ENCODE measurements around the gene RCAN3. TPM values are rescaled to one million over a fixed set of nuclear protein-coding genes. Genes with fewer than 3 reads are reported as not detected.

RCAN3 gene
- total RNA-seq, 1 experiment from 2014 or later = 25.6 TPM

GRCh38 chr1:24568475-24568874, 65.8 kb downstream of the RCAN3 start:
- CTCF ChIA-PET = interaction anchor here (0.6 to 1.1 kb wide), 4 partner anchors 19 to 153 kb away, joined by 3 to 5 read pairs (median 4); partner anchors contain the start of gene NIPAL3
- no peak for DNase-seq
- ATAC-seq = no peak
- Histone ChIP-seq H3F3A (ENCODE audit: low read length, unreplicated experiment) (no peaks in the 10 kb centered on the region), H3K9ac (ENCODE audit: low read length) (no peak overlapping the region), H3K79me2 (ENCODE audit: low read length) (no peaks in the 10 kb centered on the region), H3K27me3 (ENCODE audit: low read length) (no peaks in the 10 kb centered on the region), H3K9me3 (ENCODE audit: low read length) (no peaks in the 10 kb centered on the region), H3K4me2 (ENCODE audit: low read length) (peak overlapping the region; percentile 63), H4K20me1 (ENCODE audit: low read length) (no peaks in the 10 kb centered on the region), H3K27ac (ENCODE audit: low read length) (no peak overlapping the region), H3K4me1 (ENCODE audit: insufficient read depth, low read length) (peaks cover 37% of the 10 kb centered on the region), H2AFZ (ENCODE audit: low read length) (peak overlapping the region; percentile 40; the same call in 1 of the 2 replicates), H3K36me3 (ENCODE audit: low read depth, low read length) (no peaks in the 10 kb centered on the region), H3K4me3 (ENCODE audit: low read length) (no peak overlapping the region; the same call in 1 of the 2 replicates), H3K9me2 (replicated peaks; ENCODE audit: low read length) (no peaks in the 10 kb centered on the region)
- no TSS peak for BruUV-seq (replicated peaks)
- intact Hi-C loops (cut with micrococcal nuclease) = loop anchor here (5.0 kb wide), 1 partner anchor 51 kb away; no protein-coding TSS in a partner anchor
- POLR2A ChIA-PET (ENCODE audit: unreplicated experiment) = no interaction called here
- TF ChIP-seq EZH2 (IDR thresholded peaks at IDR 0.05; ENCODE audit: low read length, unreplicated experiment) (no peak), EZH2phosphoT487 (IDR thresholded peaks at IDR 0.05; ENCODE audit: borderline replicate concordance, low read length) (no peak)
- TF ChIP-seq, protein P1, sequence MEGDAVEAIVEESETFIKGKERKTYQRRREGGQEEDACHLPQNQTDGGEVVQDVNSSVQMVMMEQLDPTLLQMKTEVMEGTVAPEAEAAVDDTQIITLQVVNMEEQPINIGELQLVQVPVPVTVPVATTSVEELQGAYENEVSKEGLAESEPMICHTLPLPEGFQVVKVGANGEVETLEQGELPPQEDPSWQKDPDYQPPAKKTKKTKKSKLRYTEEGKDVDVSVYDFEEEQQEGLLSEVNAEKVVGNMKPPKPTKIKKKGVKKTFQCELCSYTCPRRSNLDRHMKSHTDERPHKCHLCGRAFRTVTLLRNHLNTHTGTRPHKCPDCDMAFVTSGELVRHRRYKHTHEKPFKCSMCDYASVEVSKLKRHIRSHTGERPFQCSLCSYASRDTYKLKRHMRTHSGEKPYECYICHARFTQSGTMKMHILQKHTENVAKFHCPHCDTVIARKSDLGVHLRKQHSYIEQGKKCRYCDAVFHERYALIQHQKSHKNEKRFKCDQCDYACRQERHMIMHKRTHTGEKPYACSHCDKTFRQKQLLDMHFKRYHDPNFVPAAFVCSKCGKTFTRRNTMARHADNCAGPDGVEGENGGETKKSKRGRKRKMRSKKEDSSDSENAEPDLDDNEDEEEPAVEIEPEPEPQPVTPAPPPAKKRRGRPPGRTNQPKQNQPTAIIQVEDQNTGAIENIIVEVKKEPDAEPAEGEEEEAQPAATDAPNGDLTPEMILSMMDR (conservative IDR thresholded peaks at IDR 0.05; ENCODE audit: low read depth, low read length) = no peak

DNA sequence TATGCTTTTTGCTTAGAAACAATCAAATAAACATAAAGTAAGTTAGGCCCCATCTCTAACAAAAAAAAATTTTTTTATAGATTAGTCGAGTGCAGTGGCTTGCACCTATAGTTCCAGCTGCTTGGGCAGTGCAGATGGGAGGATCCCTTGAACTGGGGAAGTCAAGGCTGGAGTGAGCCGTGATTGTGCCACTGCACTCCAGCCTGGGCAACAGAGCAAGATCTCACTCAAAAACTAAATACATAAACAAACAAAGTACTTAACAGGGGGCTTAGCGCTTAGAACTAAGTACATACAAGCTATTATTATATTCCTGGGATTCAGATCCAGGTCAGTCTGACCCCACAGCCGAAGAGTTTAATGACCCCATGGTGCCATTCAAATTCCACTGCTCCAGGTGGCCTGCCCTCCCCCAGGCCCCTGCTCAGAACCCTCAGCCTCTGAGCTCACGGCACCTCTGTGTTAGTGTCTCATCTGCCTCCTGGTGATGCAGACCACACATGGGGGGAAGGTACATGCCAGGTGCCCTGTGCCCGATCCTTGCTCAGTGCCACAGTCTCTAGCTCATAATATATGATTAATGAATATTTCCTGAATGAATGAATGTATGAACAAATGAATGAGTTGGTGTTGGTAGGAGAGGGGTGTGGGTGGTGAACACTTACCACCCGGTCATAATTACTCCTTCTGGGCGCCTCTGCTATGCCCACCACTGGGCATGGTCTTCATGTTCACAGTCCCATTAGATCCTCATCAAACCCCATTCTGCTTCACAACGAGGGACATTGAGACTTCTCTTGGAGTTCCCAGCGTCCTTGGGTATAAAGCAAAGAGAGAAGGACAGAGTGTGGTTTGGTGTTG, 67.9 kb downstream of the RCAN3 start:
- BruUV-seq (replicated peaks) = no TSS peak

More for the DNA sequence above, 67.9 kb downstream of the RCAN3 start:
- Histone ChIP-seq H3K27me3 (ENCODE audit: low read length) (no peaks in the 10 kb centered on the region), H3K4me1 (ENCODE audit: insufficient read depth, low read length) (peaks cover 28% of the 10 kb centered on the region), H3F3A (ENCODE audit: low read length, unreplicated experiment) (no peaks in the 10 kb centered on the region), H3K27ac (ENCODE audit: low read length) (no peak overlapping the region), H3K9me3 (ENCODE audit: low read length) (no peaks in the 10 kb centered on the region), H4K20me1 (ENCODE audit: low read length) (no peaks in the 10 kb centered on the region), H3K4me3 (ENCODE audit: low read length) (no peak overlapping the region), H3K9me2 (replicated peaks; ENCODE audit: low read length) (no peaks in the 10 kb centered on the region), H3K4me2 (ENCODE audit: low read length) (no peak overlapping the region), H3K79me2 (ENCODE audit: low read length) (no peaks in the 10 kb centered on the region), H2AFZ (ENCODE audit: low read length) (no peak overlapping the region), H3K9ac (ENCODE audit: low read length) (no peak overlapping the region), H3K36me3 (ENCODE audit: low read depth, low read length) (no peaks in the 10 kb centered on the region)
- DNase-seq (no peak), ATAC-seq (no peak)
- POLR2A ChIA-PET (ENCODE audit: unreplicated experiment) = no interaction called here
- TF ChIP-seq EZH2 (IDR thresholded peaks at IDR 0.05; ENCODE audit: low read length, unreplicated experiment) (no peak), EZH2phosphoT487 (IDR thresholded peaks at IDR 0.05; ENCODE audit: borderline replicate concordance, low read length) (no peak)
- TF ChIP-seq, protein P1 (conservative IDR thresholded peaks at IDR 0.05; ENCODE audit: low read depth, low read length) = no peak
- CTCF ChIA-PET = no interaction called here
- intact Hi-C loops (cut with micrococcal nuclease) = no loop called here

Measured in PC-3 (cell line).